Measurements from ENCODE around the gene TGM1.

The TGM1 gene

DNA sequence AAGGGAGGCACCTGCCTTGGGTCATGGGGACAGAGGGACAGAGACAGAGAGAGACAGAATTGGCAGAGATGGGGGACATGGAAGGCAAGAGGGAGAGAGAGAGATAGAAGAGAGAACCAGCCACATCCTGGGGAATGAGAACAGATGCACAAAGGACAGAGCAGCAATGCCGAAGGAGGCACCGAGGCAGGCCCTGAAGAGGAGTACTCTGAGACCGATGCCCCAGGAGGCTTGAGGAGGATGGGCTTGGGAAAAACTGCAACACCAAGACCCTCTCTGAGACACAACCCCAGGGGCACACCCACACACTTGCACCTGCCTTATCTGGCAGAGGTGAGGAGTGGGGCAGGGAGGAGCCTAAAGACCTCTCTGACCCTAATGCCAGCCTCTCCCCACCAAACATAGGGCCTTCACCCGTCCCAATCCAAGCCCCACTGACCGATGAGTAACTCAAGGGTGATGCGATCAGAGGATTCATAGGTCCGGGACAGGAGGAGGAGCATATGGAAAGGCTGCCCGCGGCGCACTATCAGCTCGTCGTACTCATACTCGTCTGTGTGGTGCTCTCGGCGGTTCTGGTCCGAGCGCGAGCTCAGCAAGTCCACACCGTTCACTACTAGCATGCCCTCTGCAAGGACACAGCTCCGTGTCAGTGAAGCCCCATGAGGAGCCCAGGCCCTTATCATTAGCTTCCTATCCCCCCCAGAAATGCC, 1.6 kb downstream of the TGM1 start:
- H3K27ac ChIP-seq (ENCODE audit: extremely low read depth, low read depth, low read length) = no peak overlapping the region
- ChIA-PET POLR2A (interaction anchor here (0.7 to 3.6 kb wide), 4 partner anchors 10 to 168 kb away, joined by 3 to 16 read pairs (median 9); partner anchors contain the start of genes EMC9, PCK2, RABGGTA and TINF2), CTCF (interaction anchor here (0.6 to 1.4 kb wide), 3 partner anchors 14 to 19 kb away, joined by 3 to 6 read pairs (median 4); partner anchors contain the start of gene TINF2)
- H3K4me1 ChIP-seq (ENCODE audit: control insufficient read depth, insufficient read depth, low read length) = no peaks in the 10 kb centered on the region
- peaks cover 0 to 12% of the 10 kb centered on the region in 2 experiments; a peak in 1 of 3 replicates for H3K36me3 ChIP-seq (ENCODE audit: control insufficient read depth in 2 of 2, insufficient read depth in 1 of 2, low read length in 2 of 2)
- H3K9me3 ChIP-seq (ENCODE audit: control insufficient read depth, insufficient read depth, low read depth, low read length) = no peaks in the 10 kb centered on the region
- TF ChIP-seq, protein P1, sequence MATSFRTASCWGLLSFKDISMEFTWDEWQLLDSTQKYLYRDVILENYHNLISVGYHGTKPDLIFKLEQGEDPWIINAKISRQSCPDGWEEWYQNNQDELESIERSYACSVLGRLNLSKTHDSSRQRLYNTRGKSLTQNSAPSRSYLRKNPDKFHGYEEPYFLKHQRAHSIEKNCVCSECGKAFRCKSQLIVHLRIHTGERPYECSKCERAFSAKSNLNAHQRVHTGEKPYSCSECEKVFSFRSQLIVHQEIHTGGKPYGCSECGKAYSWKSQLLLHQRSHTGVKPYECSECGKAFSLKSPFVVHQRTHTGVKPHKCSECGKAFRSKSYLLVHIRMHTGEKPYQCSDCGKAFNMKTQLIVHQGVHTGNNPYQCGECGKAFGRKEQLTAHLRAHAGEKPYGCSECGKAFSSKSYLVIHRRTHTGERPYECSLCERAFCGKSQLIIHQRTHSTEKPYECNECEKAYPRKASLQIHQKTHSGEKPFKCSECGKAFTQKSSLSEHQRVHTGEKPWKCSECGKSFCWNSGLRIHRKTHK (tag by site-specific recombination; IDR thresholded peaks at IDR 0.05) = no peak
- TF ChIP-seq ZNF514 (tag by site-specific recombination; IDR thresholded peaks at IDR 0.05) = no peak
- TF ChIP-seq, protein P2, sequence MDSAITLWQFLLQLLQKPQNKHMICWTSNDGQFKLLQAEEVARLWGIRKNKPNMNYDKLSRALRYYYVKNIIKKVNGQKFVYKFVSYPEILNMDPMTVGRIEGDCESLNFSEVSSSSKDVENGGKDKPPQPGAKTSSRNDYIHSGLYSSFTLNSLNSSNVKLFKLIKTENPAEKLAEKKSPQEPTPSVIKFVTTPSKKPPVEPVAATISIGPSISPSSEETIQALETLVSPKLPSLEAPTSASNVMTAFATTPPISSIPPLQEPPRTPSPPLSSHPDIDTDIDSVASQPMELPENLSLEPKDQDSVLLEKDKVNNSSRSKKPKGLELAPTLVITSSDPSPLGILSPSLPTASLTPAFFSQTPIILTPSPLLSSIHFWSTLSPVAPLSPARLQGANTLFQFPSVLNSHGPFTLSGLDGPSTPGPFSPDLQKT (IDR thresholded peaks at IDR 0.05; ENCODE audit: borderline replicate concordance, low read depth, low read length) = no peak
- no peak for TF ChIP-seq ZNF248 (tag by site-specific recombination; IDR thresholded peaks at IDR 0.05)
- TF ChIP-seq ZNF354C (tag by site-specific recombination; IDR thresholded peaks at IDR 0.05; ENCODE audit: borderline replicate concordance, low read depth) = no peak
- no peak for TF ChIP-seq ZNF274 (IDR thresholded peaks at IDR 0.05; ENCODE audit: low read length)
- no peak for TF ChIP-seq ZNF274 (tag by site-specific recombination; IDR thresholded peaks at IDR 0.05; ENCODE audit: borderline replicate concordance)
- TF ChIP-seq, protein P3, sequence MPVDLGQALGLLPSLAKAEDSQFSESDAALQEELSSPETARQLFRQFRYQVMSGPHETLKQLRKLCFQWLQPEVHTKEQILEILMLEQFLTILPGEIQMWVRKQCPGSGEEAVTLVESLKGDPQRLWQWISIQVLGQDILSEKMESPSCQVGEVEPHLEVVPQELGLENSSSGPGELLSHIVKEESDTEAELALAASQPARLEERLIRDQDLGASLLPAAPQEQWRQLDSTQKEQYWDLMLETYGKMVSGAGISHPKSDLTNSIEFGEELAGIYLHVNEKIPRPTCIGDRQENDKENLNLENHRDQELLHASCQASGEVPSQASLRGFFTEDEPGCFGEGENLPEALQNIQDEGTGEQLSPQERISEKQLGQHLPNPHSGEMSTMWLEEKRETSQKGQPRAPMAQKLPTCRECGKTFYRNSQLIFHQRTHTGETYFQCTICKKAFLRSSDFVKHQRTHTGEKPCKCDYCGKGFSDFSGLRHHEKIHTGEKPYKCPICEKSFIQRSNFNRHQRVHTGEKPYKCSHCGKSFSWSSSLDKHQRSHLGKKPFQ (tag by site-specific recombination; IDR thresholded peaks at IDR 0.05) = no peak
- no peak for TF ChIP-seq ZIC2 (tag by site-specific recombination; IDR thresholded peaks at IDR 0.05)
- no peak for TF ChIP-seq ZNF302 (tag by site-specific recombination; IDR thresholded peaks at IDR 0.05; ENCODE audit: low read depth)
- TF ChIP-seq ZNF394 (tag by site-specific recombination; IDR thresholded peaks at IDR 0.05; ENCODE audit: borderline replicate concordance) = no peak
- no peak for TF ChIP-seq ZNF140 (tag by site-specific recombination; IDR thresholded peaks at IDR 0.05)
- no peak for TF ChIP-seq ZNF416 (tag by site-specific recombination; IDR thresholded peaks at IDR 0.05)
- TF ChIP-seq ZNF19 (tag by site-specific recombination; IDR thresholded peaks at IDR 0.05; ENCODE audit: low read depth) = no peak
- no peak for TF ChIP-seq TRIM28 (IDR thresholded peaks at IDR 0.05; ENCODE audit: borderline replicate concordance, low read length)
- no peak for TF ChIP-seq KLF16 (tag by site-specific recombination; IDR thresholded peaks at IDR 0.05)
- TF ChIP-seq ZNF16 (tag by site-specific recombination; IDR thresholded peaks at IDR 0.05; ENCODE audit: low read depth) = no peak
- no peak for TF ChIP-seq GLI2 (tag by site-specific recombination; IDR thresholded peaks at IDR 0.05; ENCODE audit: borderline replicate concordance, low read depth)
- TF ChIP-seq YY1 (tag by site-specific recombination; IDR thresholded peaks at IDR 0.05) = no peak
- no peak for TF ChIP-seq ZBTB7A (tag by site-specific recombination; IDR thresholded peaks at IDR 0.05; ENCODE audit: low read depth)
- H3K4me3 ChIP-seq (ENCODE audit: low read depth, low read length) = no peak overlapping the region

DNA sequence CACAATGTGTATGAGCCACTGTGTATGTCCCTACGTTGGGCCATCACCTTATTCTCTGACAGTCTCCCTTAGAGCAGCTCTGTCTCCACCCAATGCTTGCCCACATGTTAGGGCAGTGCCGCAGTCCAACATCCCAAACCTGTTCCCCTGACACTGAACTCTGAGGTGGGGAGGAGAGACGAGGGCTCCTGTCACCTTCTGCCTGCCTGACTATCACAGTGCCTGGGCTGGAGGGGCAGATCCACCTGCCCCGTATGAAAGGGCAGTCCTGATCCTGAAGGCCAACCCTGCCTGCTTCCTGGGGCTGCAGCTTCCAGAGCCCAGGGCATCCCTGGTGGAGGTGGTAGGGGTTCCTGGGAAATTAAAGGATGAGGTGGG, 2.2 kb downstream of the TGM1 start:
- Histone ChIP-seq H3K4me1 (ENCODE audit: control insufficient read depth, insufficient read depth, low read length) (no peaks in the 10 kb centered on the region), H3K9me3 (ENCODE audit: control insufficient read depth, insufficient read depth, low read depth, low read length) (no peaks in the 10 kb centered on the region), H3K27ac (ENCODE audit: extremely low read depth, low read depth, low read length) (no peak overlapping the region), H3K4me3 (ENCODE audit: low read depth, low read length) (no peak overlapping the region), H3K36me3 (ENCODE audit: control insufficient read depth in 2 of 2, insufficient read depth in 1 of 2, low read length in 2 of 2) (peaks cover 0 to 6% of the 10 kb centered on the region in 2 experiments; a peak in 1 of 3 replicates)
- POLR2A ChIA-PET = interaction anchor here (3.6 kb wide), 1 partner anchor 10 kb away, joined by 16 read pairs; the partner anchor contains the start of gene RABGGTA
- CTCF ChIA-PET = no interaction called here
- TF ChIP-seq, protein P4, sequence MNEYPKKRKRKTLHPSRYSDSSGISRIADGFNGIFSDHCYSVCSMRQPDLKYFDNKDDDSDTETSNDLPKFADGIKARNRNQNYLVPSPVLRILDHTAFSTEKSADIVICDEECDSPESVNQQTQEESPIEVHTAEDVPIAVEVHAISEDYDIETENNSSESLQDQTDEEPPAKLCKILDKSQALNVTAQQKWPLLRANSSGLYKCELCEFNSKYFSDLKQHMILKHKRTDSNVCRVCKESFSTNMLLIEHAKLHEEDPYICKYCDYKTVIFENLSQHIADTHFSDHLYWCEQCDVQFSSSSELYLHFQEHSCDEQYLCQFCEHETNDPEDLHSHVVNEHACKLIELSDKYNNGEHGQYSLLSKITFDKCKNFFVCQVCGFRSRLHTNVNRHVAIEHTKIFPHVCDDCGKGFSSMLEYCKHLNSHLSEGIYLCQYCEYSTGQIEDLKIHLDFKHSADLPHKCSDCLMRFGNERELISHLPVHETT (tag by site-specific recombination; IDR thresholded peaks at IDR 0.05) = no peak
- TF ChIP-seq TCF7L2 (IDR thresholded peaks at IDR 0.05; ENCODE audit: borderline replicate concordance, low read depth, low read length) = no peak
- TF ChIP-seq ZNF16 (tag by site-specific recombination; IDR thresholded peaks at IDR 0.05; ENCODE audit: low read depth) = no peak
- TF ChIP-seq REPIN1 (tag by site-specific recombination; IDR thresholded peaks at IDR 0.05; ENCODE audit: low read depth) = no peak
- TF ChIP-seq, protein P5, sequence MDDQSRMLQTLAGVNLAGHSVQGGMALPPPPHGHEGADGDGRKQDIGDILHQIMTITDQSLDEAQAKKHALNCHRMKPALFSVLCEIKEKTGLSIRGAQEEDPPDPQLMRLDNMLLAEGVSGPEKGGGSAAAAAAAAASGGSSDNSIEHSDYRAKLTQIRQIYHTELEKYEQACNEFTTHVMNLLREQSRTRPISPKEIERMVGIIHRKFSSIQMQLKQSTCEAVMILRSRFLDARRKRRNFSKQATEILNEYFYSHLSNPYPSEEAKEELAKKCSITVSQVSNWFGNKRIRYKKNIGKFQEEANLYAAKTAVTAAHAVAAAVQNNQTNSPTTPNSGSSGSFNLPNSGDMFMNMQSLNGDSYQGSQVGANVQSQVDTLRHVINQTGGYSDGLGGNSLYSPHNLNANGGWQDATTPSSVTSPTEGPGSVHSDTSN (CRISPR knock-in tag; IDR thresholded peaks at IDR 0.05) = no peak
- TF ChIP-seq, protein P3 (tag by site-specific recombination; IDR thresholded peaks at IDR 0.05) = no peak
- TF ChIP-seq ZNF561 (tag by site-specific recombination; IDR thresholded peaks at IDR 0.05; ENCODE audit: borderline replicate concordance) = no peak
- TF ChIP-seq, protein P6, sequence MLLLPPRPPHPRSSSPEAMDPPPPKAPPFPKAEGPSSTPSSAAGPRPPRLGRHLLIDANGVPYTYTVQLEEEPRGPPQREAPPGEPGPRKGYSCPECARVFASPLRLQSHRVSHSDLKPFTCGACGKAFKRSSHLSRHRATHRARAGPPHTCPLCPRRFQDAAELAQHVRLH (tag by site-specific recombination; IDR thresholded peaks at IDR 0.05) = no peak

Measured in HEK293 (cell line).